MM.1S (cell line): ENCODE results near the gene CBLB.

Experiments used
- DNase-seq: peaks from one replicate; pipeline ENCODE4 v3.0.0-alpha.2; 2015
- H2AFZ ChIP-seq: fragments of 300-600 bp; sonication (generic); 2 replicates; pipeline ENCODE4 v1.6.0; 2016; ENCODE audit warnings: antibody characterized with exemption, low read length
- H3F3A ChIP-seq: fragments of 300-600 bp; sonication (generic); 2 replicates; pipeline ENCODE4 v1.6.1; 2016; ENCODE audit warnings: mild to moderate bottlenecking, antibody characterized with exemption, low read length, moderate library complexity, mixed read lengths; ENCODE audit not compliant: insufficient read depth
- H3K27ac ChIP-seq: fragments of 300-600 bp; sonication (generic); 2 replicates; pipeline ENCODE4 v1.5.1; 2016; ENCODE audit warnings: mild to moderate bottlenecking, low read length
- H3K27me3 ChIP-seq: fragments of 300-600 bp; sonication (generic); replicated peaks from 2 replicates; pipeline ENCODE4 v1.6.0; 2016; ENCODE audit warnings: low read length; ENCODE audit not compliant: insufficient read depth
- H3K36me3 ChIP-seq: fragments of 300-600 bp; sonication (generic); replicated peaks from 2 replicates; pipeline ENCODE4 v1.6.1; 2016; ENCODE audit warnings: mild to moderate bottlenecking, low read length, mixed read lengths; ENCODE audit not compliant: insufficient read depth
- H3K4me1 ChIP-seq: fragments of 300-600 bp; sonication (generic); 2 replicates; pipeline ENCODE4 v1.6.1; 2016; ENCODE audit warnings: low read length, mixed read lengths
- H3K4me2 ChIP-seq: fragments of 300-600 bp; sonication (generic); 2 replicates; pipeline ENCODE4 v1.6.0; 2016; ENCODE audit warnings: low read depth, low read length
- H3K4me3 ChIP-seq: fragments of 300-600 bp; sonication (generic); 2 replicates; pipeline ENCODE4 v1.5.1; 2016; ENCODE audit warnings: low read length, mixed read lengths
- H3K79me2 ChIP-seq: fragments of 300-600 bp; sonication (generic); 2 replicates; pipeline ENCODE4 v1.6.1; 2016; ENCODE audit warnings: mixed run types, low read length, mixed read lengths
- H3K9ac ChIP-seq: fragments of 300-600 bp; sonication (generic); 2 replicates; pipeline ENCODE4 v1.6.1; 2016; ENCODE audit warnings: low read length, mixed read lengths
- H3K9me2 ChIP-seq: fragments of 300-600 bp; sonication (generic); replicated peaks from 2 replicates; pipeline ENCODE4 v1.6.1; 2016; ENCODE audit warnings: mild to moderate bottlenecking, low read length, mixed read lengths; ENCODE audit not compliant: insufficient read depth
- H3K9me3 ChIP-seq: fragments of 300-600 bp; sonication (generic); replicated peaks from 2 replicates; pipeline ENCODE4 v1.6.1; 2016; ENCODE audit warnings: mild to moderate bottlenecking, low read length, mixed read lengths; ENCODE audit not compliant: insufficient read depth
- H4K20me1 ChIP-seq: fragments of 300-600 bp; sonication (generic); 2 replicates; pipeline ENCODE4 v1.6.1; 2016; ENCODE audit warnings: mild to moderate bottlenecking, low read length, moderate library complexity, mixed read lengths; ENCODE audit not compliant: insufficient read depth
- EZH2 ChIP-seq: fragments of 300-600 bp; sonication (generic); optimal IDR thresholded peaks from 2 replicates; pipeline ENCODE3; 2017; ENCODE audit warnings: low read depth, mild to moderate bottlenecking, antibody characterized with exemption, low read length, mixed read lengths
- EZH2phosphoT487 ChIP-seq: fragments of 300-600 bp; sonication (generic); IDR thresholded peaks from 2 replicates; pipeline ENCODE4 v1.6.1; 2018; ENCODE audit warnings: antibody characterized with exemption, low read length
- TF ChIP-seq, protein P1 (sequence below): fragments of 300-600 bp; sonication (generic); IDR thresholded peaks from 2 replicates; pipeline ENCODE4 v1.5.1; 2016; ENCODE audit warnings: antibody characterized with exemption, low read length, mixed read lengths

The CBLB gene

DNA sequence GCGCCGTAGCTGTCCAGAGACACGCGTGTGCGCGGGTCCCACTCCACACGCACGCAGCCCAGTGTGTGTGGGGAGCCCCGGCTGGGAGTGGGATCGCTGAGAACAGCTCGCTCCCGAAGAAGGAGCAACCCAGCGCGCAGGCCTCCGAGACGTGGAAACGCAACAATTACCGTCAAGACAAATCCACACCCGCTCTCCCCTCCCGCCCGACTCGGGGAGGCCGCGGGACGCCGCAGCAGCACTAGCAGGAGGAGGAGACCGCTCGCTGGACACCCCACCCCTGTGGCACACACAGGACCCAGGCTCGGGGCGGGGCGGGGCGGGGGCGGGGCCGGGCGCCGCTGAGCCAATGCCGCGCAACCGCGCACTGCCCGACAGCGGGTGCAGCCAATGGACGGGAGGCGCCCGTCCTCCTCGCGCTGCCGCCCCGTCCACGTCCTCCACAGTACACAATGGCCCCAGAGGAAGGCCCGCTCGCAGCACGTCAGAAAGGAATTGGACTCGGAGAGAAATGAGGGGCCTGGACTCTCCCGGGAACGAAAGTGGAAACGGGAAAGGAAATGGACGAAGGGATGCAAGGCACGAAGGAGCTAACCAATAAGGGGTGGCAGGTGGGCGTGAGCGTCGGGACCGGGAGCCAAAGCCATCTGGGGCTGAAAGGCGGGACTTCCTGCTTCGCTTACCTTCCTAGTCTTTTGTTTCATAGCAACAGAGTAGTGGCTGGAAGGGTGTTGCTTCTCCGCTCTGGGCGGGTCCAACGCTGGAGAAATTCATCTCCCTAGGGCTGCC lies at the start of gene CBLB:
TSS of gene CBLB (minus strand) at position 271 of the 789 bp plus-strand sequence. CDS start 1,435 bp downstream, outside the sequence.
- Histone ChIP-seq H3K9ac (peak within 1 kb of the TSS; percentile 41; the same call in 1 of the 2 replicates), H3K9me3 (no peaks in the 10 kb centered on the region), H3K27ac (no peak within 1 kb of the TSS)

GRCh38 chr3:105916767-105917166 lies 48.0 kb upstream of the CBLB start:
- Histone ChIP-seq H3K4me2 (no peak overlapping the region), H4K20me1 (no peaks in the 10 kb centered on the region), H3K79me2 (no peaks in the 10 kb centered on the region), H3F3A (no peaks in the 10 kb centered on the region), H2AFZ (no peak overlapping the region), H3K4me3 (no peak overlapping the region), H3K27ac (no peak overlapping the region), H3K36me3 (no peaks in the 10 kb centered on the region), H3K9me2 (no peaks in the 10 kb centered on the region), H3K9me3 (no peaks in the 10 kb centered on the region), H3K9ac (no peak overlapping the region), H3K4me1 (no peaks in the 10 kb centered on the region), H3K27me3 (no peaks in the 10 kb centered on the region)
- DNase-seq: no peak
- no peak for TF ChIP-seq EZH2
- TF ChIP-seq EZH2phosphoT487: no peak
- TF ChIP-seq, protein P1, sequence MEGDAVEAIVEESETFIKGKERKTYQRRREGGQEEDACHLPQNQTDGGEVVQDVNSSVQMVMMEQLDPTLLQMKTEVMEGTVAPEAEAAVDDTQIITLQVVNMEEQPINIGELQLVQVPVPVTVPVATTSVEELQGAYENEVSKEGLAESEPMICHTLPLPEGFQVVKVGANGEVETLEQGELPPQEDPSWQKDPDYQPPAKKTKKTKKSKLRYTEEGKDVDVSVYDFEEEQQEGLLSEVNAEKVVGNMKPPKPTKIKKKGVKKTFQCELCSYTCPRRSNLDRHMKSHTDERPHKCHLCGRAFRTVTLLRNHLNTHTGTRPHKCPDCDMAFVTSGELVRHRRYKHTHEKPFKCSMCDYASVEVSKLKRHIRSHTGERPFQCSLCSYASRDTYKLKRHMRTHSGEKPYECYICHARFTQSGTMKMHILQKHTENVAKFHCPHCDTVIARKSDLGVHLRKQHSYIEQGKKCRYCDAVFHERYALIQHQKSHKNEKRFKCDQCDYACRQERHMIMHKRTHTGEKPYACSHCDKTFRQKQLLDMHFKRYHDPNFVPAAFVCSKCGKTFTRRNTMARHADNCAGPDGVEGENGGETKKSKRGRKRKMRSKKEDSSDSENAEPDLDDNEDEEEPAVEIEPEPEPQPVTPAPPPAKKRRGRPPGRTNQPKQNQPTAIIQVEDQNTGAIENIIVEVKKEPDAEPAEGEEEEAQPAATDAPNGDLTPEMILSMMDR: no peak

More for the DNA sequence above, at the start of gene CBLB:
- DNase-seq: peak; percentile 84
- peak within 1 kb of the TSS; percentile 88 for H2AFZ ChIP-seq
- H3K36me3 ChIP-seq: no peaks in the 10 kb centered on the region
- H3K4me1 ChIP-seq: peaks cover 24% of the 10 kb centered on the region
- H3K4me2 ChIP-seq: peak within 1 kb of the TSS; percentile 80
- H4K20me1 ChIP-seq: 0 out of 2 replicates have a peak, but pooled peaks cover 4% of the 10 kb centered on the region
- H3K27me3 ChIP-seq: peaks cover 37% of the 10 kb centered on the region
- peaks cover 14% of the 10 kb centered on the region for H3F3A ChIP-seq
- no peaks in the 10 kb centered on the region for H3K9me2 ChIP-seq
- H3K4me3 ChIP-seq: peak within 1 kb of the TSS; percentile 89
- no peaks in the 10 kb centered on the region for H3K79me2 ChIP-seq
- TF ChIP-seq EZH2: no peak
- TF ChIP-seq, protein P1: no peak
- TF ChIP-seq EZH2phosphoT487: no peak

DNA sequence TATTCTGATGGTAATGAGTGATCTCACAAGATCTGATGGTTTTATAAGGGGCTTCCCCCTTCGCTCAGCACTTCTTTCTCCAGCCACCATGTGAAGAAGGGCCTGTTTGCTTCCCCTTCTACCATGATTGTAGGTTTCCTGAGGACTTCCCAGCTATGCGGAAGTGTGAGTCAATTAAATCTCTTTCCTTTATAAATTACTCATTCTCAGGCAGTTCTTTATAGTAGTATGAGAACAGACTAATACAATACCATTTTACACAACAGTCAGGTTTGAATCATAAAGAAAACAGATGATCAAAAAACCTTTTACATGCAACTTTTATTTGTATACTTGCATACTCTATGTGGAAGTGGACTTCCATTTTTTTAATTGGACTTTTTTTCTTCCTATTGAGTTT lies 46.7 kb upstream of the CBLB start:
- TF ChIP-seq, protein P1: no peak
- TF ChIP-seq EZH2 (no peak), EZH2phosphoT487 (no peak)
- no peak overlapping the region for H2AFZ ChIP-seq
- no peak overlapping the region for H3K4me3 ChIP-seq
- no peaks in the 10 kb centered on the region for H3K4me1 ChIP-seq
- no peaks in the 10 kb centered on the region; the same call in 1 of the 2 replicates for H3K27me3 ChIP-seq
- H3F3A ChIP-seq: no peaks in the 10 kb centered on the region
- H3K27ac ChIP-seq: no peak overlapping the region
- H3K9me2 ChIP-seq: no peaks in the 10 kb centered on the region
- no peak overlapping the region for H3K4me2 ChIP-seq
- DNase-seq: no peak
- no peaks in the 10 kb centered on the region for H3K79me2 ChIP-seq
- no peaks in the 10 kb centered on the region for H3K9me3 ChIP-seq
- no peaks in the 10 kb centered on the region for H4K20me1 ChIP-seq
- H3K9ac ChIP-seq: no peak overlapping the region
- no peaks in the 10 kb centered on the region for H3K36me3 ChIP-seq
